HEK293T (cell line): ENCODE data around the gene NOXA1.
"Not testable (repeated sequence)": the region's sequence is repeated elsewhere in the genome, so short reads cannot be mapped to it uniquely, and the experiment has no call there.

Source experiments
- CTCF ChIA-PET: fragments of 350-600 bp; formaldehyde crosslinking; extraction: SDS; loops from one replicate; lab custom pipeline; 2021; ENCODE audit warnings: antibody characterized with exemption, inconsistent platforms; lab: Yijun Ruan, JAX
- POLR2A ChIA-PET: fragments of 350-600 bp; formaldehyde crosslinking; extraction: SDS; loops from one replicate; lab custom pipeline; 2020; ENCODE audit warnings: antibody characterized with exemption, inconsistent platforms; lab: Yijun Ruan, JAX
- DNase-seq: peaks from one replicate; pipeline ENCODE4 v3.0.0; 2012; ENCODE audit warnings: mixed read lengths; ENCODE audit errors: extremely low spot score
- ARNT ChIP-seq: fragments of 450-650 bp; IDR thresholded peaks from 2 replicates; pipeline ENCODE4 v1.6.1; 2017; ENCODE audit warnings: mild to moderate bottlenecking
- BHLHE40 ChIP-seq: fragments of 450-650 bp; IDR thresholded peaks from 2 replicates; pipeline ENCODE4 v1.6.1; 2016; ENCODE audit warnings: mild to moderate bottlenecking, moderate library complexity, borderline replicate concordance
- CTBP1 ChIP-seq: fragments of 450-650 bp; IDR thresholded peaks from 2 replicates; pipeline ENCODE4 v1.6.1; 2016; ENCODE audit warnings: borderline replicate concordance
- ELF4 ChIP-seq: fragments of 450-650 bp; IDR thresholded peaks from 2 replicates; pipeline ENCODE4 v1.6.1; 2017; ENCODE audit warnings: antibody characterized with exemption
- FOXA1 ChIP-seq: fragments of 450-650 bp; IDR thresholded peaks from 2 replicates; pipeline ENCODE4 v1.6.1; 2016; ENCODE audit warnings: mild to moderate bottlenecking
- FOXK2 ChIP-seq: fragments of 450-650 bp; IDR thresholded peaks from 2 replicates; pipeline ENCODE4 v1.6.1; 2016; ENCODE audit warnings: mild to moderate bottlenecking
- FOXM1 ChIP-seq: fragments of 450-650 bp; IDR thresholded peaks from 2 replicates; pipeline ENCODE4 v1.6.1; 2017; ENCODE audit warnings: mild to moderate bottlenecking, borderline replicate concordance
- HDGF ChIP-seq: fragments of 450-650 bp; IDR thresholded peaks from 2 replicates; pipeline ENCODE4 v1.6.1; 2017; ENCODE audit warnings: antibody characterized with exemption, borderline replicate concordance
- L3MBTL2 ChIP-seq: fragments of 450-650 bp; conservative IDR thresholded peaks from 2 replicates; pipeline ENCODE4 v1.6.1; 2016; ENCODE audit warnings: mild to moderate bottlenecking
- LEF1 ChIP-seq: fragments of 450-650 bp; IDR thresholded peaks from 2 replicates; pipeline ENCODE4 v1.6.1; 2017; ENCODE audit warnings: mild to moderate bottlenecking, borderline replicate concordance
- NFRKB ChIP-seq: fragments of 450-650 bp; IDR thresholded peaks from 2 replicates; pipeline ENCODE4 v1.6.1; 2016; ENCODE audit warnings: mild to moderate bottlenecking, moderate library complexity
- SP1 ChIP-seq: fragments of 450-650 bp; IDR thresholded peaks from 2 replicates; pipeline ENCODE4 v1.6.1; 2017
- SUZ12 ChIP-seq: fragments of 450-650 bp; IDR thresholded peaks from 2 replicates; pipeline ENCODE4 v1.6.1; 2016; ENCODE audit warnings: mild to moderate bottlenecking
- TARDBP ChIP-seq: fragments of 450-650 bp; IDR thresholded peaks from 2 replicates; pipeline ENCODE4 v1.6.1; 2016
- ZNF384 ChIP-seq: fragments of 450-650 bp; IDR thresholded peaks from 2 replicates; pipeline ENCODE4 v1.6.1; 2016
- TF ChIP-seq, protein P1 (sequence below): fragments of 450-650 bp; IDR thresholded peaks from 2 replicates; pipeline ENCODE4 v1.6.1; 2016

Gene NOXA1

DNA sequence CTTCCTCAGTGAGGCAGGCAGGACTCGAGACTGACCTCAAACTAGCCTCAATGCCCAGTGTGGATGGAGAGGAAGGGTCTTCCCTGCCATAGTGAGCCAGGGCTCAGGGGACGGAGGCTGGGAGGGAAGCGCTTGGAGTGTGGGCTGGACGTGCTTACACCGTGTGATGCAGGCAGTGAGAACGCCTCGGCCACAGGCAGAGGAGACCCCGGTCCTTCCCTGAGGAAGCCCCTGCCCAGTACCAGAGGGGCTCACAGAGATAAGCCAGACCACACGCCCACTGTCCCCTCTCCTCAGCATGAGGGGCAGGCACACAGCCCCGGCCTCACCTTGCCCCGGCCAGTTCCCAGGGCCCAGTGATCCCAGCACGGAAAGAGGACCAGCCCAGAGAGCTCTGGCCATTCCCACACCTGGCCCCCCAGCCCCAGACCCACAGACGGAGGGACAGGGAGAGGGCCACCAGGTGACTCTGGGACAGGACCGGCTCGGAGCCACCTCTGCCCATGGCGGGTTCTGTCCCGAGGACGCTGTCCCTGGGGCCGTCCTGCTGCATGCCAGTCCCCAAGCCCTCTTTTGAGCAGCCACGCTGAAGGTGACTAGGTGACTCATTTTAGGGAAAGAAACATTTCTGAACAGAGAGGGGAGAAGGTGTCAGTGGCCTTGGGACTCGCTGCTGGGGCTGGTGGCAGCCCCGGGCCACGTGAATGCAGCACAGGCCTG is 42.0 kb downstream of the NOXA1 start:
- ChIA-PET CTCF (no interaction called here), POLR2A (no interaction called here)
- DNase-seq = no peak
- TF ChIP-seq HDGF (no peak), ELF4 (no peak), TARDBP (no peak), L3MBTL2 (no peak), FOXA1 (no peak), FOXM1 (no peak), SP1 (no peak), LEF1 (no peak), ARNT (no peak), BHLHE40 (no peak), ZNF384 (no peak), SUZ12 (no peak), NFRKB (no peak), CTBP1 (no peak), FOXK2 (no peak)
- TF ChIP-seq, protein P1, sequence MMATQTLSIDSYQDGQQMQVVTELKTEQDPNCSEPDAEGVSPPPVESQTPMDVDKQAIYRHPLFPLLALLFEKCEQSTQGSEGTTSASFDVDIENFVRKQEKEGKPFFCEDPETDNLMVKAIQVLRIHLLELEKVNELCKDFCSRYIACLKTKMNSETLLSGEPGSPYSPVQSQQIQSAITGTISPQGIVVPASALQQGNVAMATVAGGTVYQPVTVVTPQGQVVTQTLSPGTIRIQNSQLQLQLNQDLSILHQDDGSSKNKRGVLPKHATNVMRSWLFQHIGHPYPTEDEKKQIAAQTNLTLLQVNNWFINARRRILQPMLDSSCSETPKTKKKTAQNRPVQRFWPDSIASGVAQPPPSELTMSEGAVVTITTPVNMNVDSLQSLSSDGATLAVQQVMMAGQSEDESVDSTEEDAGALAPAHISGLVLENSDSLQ = no peak

DNA sequence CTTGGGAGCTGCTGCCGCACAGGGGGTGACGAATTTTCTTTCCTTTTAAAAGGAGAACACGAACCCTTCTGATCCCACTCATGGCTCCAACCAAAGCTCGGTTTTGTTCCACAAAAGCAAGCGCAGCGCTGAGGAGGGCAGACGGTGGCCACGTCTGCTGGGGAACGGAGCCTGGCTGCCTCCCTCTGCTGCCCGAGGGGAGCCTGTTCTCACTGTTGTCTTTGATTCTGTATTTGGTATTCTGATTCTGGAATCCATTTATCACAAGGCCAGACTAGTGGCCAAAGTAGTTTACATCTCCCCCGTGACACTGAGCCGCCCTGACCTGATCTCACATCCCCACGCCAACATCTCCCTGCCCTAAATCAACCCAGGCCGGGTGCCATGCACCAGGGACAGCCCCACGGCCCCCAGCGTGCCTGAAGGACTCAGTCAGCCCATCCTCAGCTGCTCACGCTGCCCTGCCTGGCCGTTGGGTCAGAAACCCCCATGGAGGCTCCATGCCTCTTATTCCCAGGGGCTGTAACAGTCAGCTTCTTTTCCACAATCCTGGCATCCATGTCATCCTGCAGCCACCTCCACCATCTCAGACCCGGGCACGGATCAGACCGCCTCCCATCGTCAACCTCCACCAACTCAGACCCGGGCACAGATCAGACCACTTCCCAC is 42.7 kb downstream of the NOXA1 start:
- ChIA-PET CTCF (no interaction called here), POLR2A (no interaction called here)
- TF ChIP-seq ARNT (no peak), SP1 (no peak), HDGF (no peak), FOXK2 (no peak), CTBP1 (no peak), NFRKB (no peak), TARDBP (no peak), ZNF384 (no peak), L3MBTL2 (no peak), LEF1 (no peak), FOXM1 (no peak), ELF4 (no peak), FOXA1 (no peak), SUZ12 (no peak), BHLHE40 (no peak)
- TF ChIP-seq, protein P1 = no peak
- DNase-seq = no peak

DNA sequence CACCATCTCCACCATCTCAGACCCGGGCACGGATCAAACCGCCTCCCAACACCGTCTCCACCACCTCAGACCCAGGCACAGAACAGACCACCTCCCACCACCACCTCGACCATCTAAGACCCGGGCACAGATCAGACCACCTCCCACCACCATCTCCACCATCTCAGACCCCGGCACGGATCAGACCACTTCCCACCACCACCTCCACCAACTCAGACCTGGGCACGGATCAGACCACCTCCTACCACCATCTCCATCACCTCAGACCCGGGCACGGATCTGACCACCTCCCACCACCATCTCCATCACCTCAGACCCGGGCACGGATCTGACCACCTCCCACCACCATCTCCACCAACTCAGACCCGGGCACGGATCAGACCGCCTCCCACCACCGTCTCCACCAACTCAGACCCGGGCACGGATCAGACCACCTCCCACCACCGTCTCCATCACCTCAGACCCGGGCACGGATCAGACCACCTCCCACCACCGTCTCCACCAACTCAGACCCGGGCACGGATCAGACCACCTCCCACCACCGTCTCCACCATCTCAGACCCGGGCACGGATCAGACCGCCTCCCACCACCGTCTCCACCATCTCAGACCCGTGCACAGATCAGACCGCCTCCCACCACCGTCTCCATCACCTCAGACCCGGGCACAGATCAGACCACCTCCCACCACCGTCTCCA is 43.3 kb downstream of the NOXA1 start:
- DNase-seq, CTCF ChIA-PET, POLR2A ChIA-PET: not testable (repeated sequence)

DNA sequence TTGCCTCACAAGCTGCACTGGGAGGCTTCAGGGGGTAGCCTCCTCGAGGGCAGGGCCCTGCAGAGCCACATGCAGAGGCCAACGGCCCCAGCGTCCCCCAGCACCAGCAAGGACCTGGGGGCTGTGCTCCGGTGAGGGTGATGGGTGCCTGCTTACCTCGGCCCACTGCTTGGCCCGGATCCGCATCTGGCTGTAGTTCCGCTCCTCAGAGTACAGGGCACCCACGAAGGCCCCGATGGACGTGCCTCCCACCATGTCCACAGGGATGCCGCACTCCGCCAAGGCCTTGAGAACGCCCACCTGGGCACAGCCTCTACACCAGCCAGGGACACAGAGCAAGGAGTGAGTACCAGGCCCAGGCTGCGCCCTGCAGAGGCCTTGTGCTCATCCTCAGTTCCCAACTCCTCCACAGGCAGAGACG is 44.0 kb downstream of the NOXA1 start:
- POLR2A ChIA-PET = no interaction called here
- CTCF ChIA-PET = no interaction called here
- no peak for DNase-seq
- TF ChIP-seq, protein P1 = no peak
- TF ChIP-seq SUZ12 (no peak), FOXK2 (no peak), FOXM1 (no peak), CTBP1 (no peak), FOXA1 (no peak), BHLHE40 (no peak), SP1 (no peak), TARDBP (no peak), NFRKB (no peak), L3MBTL2 (no peak), ARNT (no peak), ZNF384 (no peak), LEF1 (no peak), ELF4 (no peak), HDGF (no peak)

DNA sequence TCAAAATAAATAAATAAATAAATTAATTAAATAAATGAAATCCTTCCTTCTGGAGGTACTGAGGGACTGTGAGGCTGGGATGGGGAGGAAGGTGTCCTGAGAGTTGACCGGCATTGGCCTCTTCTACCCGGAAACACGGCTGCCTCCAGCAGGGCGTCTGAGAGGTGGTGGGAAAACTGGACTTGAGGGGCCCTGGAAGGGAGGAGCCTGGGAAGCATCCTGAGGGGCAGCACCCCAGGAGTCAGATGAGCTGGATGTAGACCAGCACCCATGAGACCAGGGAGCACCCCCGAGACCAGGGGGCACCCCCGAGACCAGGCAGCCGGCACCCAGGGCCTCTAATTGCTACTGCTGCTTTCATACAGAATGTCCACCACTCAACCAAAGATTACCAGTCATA is 44.7 kb downstream of the NOXA1 start:
- POLR2A ChIA-PET = no interaction called here
- DNase-seq = no peak
- TF ChIP-seq ELF4 (no peak), HDGF (no peak), L3MBTL2 (no peak), SP1 (no peak), BHLHE40 (no peak), SUZ12 (no peak), FOXK2 (no peak), TARDBP (no peak), ZNF384 (no peak), NFRKB (no peak)
- CTCF ChIA-PET = no interaction called here
